ENCODE data around the gene PTPRN2.

DNA sequence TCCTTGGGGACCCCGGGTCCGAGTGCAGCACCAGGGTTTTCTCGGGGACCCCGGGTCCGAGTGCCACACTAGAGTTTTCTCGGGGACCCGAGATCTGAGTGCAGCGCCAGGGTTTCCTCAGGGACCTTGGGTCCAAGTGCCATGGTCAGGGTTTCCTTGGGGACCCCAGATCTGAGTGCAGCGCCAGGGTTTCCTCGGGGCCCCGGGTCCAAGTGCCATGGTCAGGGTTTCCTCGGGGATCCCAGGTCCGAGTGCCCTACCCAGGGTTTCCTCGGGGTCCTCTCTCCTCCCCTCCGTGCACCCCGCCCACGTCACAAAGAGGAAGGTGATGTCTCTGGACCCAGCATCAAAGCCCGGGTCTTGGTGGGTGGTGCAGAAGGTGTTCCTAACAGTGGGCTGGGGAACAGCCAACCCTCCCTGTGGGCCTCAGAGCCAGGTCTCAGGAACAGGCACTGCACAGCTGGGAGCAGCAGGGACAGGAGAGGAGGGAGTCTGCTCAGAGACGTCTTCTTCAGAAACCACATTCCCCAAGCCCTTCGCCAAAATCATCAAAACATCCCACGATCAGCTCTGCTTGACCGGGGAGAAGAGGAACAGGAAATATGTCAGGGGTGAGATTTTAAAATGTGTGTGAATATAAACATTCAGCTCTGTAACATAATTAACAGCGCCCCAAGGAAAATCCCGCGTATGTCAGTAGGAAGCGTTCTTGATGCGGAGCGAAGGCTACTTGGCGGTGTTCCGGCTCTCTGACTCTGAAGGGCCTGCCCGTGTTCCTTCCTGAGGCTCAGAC lies 710.1 kb downstream of the PTPRN2 start:
- TF ChIP-seq, protein P1, sequence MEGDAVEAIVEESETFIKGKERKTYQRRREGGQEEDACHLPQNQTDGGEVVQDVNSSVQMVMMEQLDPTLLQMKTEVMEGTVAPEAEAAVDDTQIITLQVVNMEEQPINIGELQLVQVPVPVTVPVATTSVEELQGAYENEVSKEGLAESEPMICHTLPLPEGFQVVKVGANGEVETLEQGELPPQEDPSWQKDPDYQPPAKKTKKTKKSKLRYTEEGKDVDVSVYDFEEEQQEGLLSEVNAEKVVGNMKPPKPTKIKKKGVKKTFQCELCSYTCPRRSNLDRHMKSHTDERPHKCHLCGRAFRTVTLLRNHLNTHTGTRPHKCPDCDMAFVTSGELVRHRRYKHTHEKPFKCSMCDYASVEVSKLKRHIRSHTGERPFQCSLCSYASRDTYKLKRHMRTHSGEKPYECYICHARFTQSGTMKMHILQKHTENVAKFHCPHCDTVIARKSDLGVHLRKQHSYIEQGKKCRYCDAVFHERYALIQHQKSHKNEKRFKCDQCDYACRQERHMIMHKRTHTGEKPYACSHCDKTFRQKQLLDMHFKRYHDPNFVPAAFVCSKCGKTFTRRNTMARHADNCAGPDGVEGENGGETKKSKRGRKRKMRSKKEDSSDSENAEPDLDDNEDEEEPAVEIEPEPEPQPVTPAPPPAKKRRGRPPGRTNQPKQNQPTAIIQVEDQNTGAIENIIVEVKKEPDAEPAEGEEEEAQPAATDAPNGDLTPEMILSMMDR (conservative IDR thresholded peaks at IDR 0.05; ENCODE audit: low read length) = no peak
- no peak for TF ChIP-seq EZH2phosphoT487 (IDR thresholded peaks at IDR 0.05; ENCODE audit: borderline replicate concordance, low read depth, low read length)

Data from OCI-LY7 (cell line).